Measurements from ENCODE around the gene ARGFX.
A peak's percentile ranks its signal among the peaks of the same experiment; 100 is the strongest.
"Not testable (repeated sequence)": the region's sequence is repeated elsewhere in the genome, so short reads cannot be mapped to it uniquely, and the experiment has no call there.

The ARGFX gene

GRCh38 chr3:121567649-121568048 lies at the start of gene ARGFX:
ARGFX (plus strand) TSS chr3:121567949; CDS start chr3:121570714, 2,765 bp downstream.
- DNase-seq = no peak

DNA sequence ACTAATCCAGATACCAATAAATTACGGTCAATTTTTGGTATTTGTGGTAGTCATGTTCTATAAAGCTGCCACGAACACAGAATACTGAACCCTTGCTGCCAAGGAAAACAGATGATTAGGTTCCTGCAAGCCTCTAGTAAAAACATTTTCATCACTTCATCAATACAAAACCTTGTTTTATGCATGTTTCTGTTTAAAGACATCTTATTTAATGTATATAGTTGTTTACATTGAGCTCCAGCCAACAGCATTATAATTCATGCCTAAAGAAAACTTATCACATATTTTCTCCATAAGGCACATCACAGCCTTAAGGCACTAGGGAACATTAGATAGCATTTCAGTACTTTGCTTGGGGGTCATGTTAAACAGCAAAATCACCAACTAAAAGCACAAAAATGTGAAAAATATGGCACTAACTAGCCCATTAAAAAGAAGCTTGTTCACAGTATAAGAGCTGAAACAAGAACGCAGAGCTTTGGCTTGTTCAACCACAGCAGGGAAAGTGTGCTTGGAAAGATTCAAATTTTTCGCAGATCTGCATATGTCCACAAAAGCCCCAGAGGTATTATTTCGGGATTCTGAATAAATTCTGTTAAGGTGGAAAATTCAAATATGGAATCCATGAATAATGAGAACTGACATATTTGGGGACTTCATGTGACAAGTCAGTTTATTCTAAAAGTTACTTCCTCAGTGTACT lies 49.6 kb upstream of the ARGFX start:
- no peak for DNase-seq

DNA sequence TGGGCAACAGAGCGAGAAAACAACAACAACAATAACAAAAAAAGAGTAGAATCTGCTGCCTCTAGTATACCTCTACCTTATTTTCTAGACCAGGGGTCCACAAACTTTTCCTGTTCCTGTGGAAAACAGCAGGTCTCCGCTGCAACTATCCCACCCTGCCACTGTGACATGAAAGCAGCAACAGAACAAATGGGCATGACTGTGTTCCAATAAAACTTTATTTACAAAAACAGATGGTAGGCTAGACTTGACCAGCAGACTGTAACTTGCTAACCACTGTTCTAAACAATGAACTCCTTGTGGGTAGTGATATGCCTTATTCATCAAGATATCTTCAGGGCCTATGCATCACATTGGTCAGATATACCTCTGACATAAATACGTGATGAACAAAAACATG lies 47.2 kb upstream of the ARGFX start:
- DNase-seq = no peak

GRCh38 chr3:121529308-121529707 lies 38.4 kb upstream of the ARGFX start:
- DNase-seq = no peak

DNA sequence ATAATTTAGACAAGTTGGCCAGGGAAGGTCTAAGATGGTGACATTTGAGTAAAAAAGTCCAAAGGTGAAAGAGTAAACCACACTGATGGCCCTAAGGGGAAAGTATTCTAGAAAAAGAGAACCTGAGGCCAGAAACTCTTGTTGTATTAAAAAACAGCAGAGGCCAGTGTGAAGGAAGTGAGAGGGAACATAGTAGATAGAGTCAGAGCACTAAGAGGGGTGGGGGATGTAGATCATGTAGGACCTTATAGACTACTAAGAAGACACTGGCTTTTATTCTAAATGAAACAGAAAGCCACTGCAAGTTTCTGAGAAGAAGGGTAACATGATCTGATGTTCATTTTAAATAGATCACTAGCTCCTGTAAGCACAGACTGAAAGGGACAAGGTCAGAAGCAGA lies 36.5 kb upstream of the ARGFX start:
- DNase-seq = no peak

DNA sequence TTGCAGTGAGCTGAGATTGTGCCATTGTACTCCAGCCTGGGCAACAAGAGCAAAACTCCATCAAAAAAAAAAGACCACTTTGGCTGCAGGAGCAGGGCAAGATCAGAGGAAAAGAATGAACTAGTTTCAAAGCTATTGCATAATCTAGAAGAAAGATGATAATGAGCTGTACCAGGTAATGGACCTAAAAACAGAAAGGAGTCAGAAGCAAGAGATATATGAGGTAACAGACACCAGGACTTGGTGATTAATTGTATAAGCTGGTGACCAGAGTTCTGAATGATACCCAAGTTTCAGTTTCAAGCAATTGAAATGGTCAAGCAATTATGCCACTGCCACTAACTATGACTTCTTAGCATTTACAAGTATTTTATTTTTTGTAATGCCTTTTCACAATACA lies 24.8 kb upstream of the ARGFX start:
- DNase-seq = no peak

- no peak for DNase-seq
Measured at GRCh38 chr3:121545049-121545573, 22.6 kb upstream of the ARGFX start.

DNA sequence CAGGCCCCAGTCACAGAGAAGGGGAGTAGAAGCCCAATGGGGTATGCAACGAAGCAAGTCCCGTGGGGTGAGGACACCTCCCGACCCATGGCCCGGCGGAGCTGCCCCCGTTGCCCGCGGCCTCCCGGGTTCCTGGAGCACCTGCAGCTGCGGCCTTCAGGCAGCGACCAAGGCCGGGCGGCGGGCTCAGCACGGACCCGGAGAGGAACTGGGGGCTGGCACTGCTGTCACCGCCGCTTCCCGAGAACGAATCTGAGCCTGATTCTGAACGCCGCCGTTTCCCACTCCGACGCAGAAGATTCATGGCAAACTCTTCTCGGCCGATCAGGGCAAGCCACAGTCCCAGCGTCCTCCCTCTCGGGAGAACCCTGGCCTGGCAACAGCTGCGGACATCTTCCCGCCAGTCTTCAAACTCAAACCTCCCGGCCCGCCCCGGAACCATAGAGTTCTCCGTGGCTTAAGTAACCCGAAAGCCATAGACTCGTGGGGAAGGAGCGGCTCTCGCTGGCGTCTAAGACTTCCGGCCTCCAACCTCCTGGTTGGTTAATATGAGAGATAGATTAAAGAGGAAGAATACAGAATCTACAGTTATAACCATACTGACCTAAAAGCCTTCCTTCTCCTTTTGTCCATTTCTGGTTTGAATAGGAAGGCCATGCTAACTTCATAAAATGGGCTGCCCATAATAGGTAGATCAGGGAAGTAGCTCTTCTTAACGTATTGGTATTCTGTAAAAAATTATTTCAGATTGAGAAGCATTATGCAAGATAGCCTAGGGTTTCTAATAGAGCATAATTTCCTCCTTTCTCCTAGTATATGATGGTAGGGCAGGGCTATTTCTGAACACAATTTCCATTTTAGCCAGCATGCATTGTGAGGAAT lies 21.9 kb upstream of the ARGFX start, which contains the start of gene POLQ:
TSS of gene POLQ (minus strand) at position 415 of the 882 bp plus-strand sequence. CDS start at position 304, 111 bp downstream.
- DNase-seq = peak; percentile 81

DNA sequence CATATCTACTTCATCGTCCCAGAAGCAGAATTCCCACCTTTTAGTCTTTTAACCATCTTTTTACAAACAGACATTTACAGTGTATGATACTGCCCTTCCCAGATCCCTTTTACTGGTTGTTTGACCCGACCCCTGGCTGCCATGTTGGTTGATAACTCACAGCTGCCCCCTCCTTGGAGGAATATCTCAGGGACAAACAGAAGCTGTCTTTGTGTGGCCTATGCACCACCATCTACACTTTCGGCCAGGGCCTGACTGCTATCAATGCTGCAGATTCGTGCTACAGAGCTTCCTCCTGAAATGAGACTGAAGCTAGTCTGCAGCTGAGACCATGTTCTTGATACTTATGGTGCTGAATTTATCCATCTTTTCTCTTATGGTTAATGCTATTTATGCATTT lies 15.4 kb upstream of the ARGFX start:
- DNase-seq = no peak

DNA sequence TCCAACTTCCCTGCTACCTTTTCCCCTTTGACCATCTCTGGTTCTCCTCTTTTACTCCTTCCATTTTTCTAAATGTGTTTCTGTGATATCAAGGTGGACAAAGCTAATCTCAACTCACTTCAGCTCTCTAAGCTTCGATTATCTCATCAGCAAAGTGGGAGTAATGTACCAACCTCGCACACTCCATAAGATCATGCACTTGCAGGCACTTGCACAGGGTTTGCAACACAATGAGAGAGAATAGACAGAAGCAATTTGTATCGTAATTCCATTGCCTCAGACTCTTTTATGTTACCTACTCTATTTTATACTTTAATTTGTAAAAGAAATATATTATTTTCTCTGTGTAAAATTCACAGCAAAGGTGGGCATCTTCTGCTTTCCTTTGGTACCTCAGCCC lies 15.0 kb upstream of the ARGFX start:
- DNase-seq = no peak

GRCh38 chr3:121557426-121557934 lies 10.3 kb upstream of the ARGFX start:
- no peak for DNase-seq

DNA sequence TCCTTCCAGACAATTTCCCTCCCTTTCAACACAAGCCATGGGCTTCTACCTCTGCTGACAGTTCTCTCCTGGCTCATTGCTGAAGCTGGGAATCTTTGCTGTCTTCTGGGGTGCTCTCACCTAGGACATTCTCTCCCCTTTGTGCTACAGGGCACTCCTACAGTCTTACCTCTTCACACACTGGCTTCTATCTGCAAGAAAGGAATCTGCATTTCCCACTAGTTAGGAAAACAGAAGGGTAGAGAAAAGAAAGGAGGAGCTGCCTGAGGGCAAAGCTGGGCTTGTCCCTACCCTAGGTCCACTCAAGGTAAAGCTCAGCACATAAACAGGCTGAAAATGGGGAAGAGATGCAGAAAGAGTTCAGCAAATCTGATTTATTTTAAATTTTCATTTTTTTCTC lies 5.6 kb upstream of the ARGFX start:
- DNase-seq = no peak

DNA sequence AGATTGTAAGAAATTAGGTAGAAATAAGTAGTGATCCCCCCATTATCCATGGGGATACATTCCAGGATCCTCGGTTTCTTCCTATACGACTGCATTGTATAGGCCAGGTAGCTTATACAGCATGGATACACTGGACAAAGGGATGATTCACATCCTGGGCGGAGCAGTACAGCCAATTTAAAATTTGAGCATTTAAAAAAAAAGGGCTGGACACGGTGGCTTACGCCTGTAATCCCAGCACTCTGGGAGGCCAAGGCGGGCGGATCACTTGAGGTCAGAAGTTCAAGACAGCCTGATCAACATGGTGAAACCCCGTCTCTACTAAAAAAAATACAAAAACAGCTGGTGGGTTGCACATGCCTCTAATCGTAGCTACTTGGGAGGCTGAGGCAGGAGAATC lies 976 bp upstream of the ARGFX start:
- no peak for DNase-seq

DNA sequence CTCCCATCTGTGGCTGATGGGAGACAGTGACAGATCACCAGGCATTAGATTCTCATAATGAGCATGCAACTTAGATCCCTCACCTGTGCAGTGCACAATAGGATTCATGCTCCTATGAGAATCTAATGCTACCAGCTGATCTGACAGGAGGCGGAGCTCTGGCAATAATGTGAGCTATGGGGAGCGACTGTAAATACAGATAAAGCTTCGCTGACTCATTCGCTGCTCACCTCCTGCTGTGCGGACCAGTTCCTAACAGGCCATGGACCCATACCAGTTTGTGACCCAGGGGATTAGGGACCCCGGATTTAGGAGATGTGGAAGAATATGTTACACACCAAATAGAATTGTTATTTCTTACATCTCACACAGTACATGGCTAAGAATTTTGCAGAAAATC lies 6.7 kb downstream of the ARGFX start:
- no peak for DNase-seq

DNA sequence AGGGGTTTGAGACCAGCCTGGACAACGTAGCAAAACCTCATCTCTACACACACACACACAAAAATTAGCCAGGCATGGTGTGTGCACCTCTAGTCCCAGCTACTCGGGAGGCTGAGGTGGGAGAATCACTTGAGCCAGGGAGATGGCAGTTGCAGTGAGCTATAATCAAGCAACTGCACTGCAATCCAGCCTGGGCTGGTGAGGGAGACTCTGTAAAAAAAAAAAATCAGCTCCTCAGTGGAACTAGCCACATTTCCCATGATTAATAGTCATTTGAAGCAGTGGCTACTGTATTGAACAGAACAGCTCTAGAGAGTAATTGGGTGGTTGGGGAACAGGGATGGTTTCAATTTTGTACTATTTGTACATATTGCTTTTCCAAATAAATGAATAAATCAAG lies 13.9 kb downstream of the ARGFX start:
- DNase-seq = no peak

DNA sequence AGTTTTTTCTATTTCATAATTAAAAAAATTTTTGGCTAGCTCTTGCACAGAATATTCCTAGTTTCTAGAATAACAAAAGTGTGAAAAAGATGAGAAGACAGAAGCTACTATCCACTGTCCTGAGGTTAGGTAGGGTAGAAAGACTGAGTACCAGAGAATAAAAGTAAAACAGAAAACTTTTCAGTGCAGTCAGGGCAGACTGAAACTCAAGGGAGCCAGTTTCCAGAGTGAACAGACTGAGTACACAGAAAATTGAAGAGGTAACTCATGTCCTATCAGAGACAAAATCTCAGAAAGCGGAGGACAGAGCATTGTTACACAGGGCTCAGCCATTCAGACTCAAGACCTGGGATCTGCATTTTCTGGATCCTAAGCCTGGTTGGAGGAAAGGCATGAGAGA lies 16.7 kb downstream of the ARGFX start:
- DNase-seq = no peak

- no peak for DNase-seq
Measured at GRCh38 chr3:121592856-121593702, 25.3 kb downstream of the ARGFX start, which contains the start of gene FBXO40. FBXO40 (plus strand) TSS chr3:121593379; CDS start chr3:121620576, 27,197 bp downstream.

- DNase-seq = not testable (repeated sequence)
Measured at GRCh38 chr3:121593806-121594205, 26.1 kb downstream of the ARGFX start.

DNA sequence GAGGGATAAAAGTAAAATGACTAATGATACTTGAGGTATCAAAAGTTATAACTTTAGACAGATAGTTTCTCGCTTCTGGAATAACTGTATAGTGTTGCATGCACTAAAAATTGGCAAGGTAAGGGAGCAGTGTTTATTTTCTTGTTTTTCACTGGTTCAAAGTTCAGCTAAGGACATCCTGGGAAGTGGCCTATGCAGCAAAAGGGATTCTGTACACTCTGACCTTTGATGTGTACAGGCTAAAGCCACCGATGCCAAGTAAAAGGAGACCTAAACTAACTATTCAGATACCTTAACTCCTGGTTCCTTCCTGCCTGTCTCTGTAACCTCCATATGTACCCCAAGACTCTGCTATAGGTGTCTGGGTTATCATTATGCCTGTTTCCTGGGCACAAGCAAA lies 27.1 kb downstream of the ARGFX start:
- no peak for DNase-seq

GRCh38 chr3:121595765-121596406 lies 28.1 kb downstream of the ARGFX start:
- no peak for DNase-seq

- DNase-seq = no peak
Measured at GRCh38 chr3:121598564-121598963, 30.8 kb downstream of the ARGFX start.

GRCh38 chr3:121599900-121600299 lies 32.2 kb downstream of the ARGFX start:
- DNase-seq = not testable (repeated sequence)

Data from NK-92 treated with Interleukin-12 subunit alpha and Interleukin-12 subunit beta, amount 100 ng/mL, for 24 hours (cell line).